Hepatocyte (in vitro differentiated cells): ENCODE measurements around the gene BTG1.

Source experiments
- EZH2 ChIP-seq: fragments of 200-600 bp; sonication (generic); IDR thresholded peaks from 2 replicates; pipeline ENCODE4 v1.6.1; 2016; ENCODE audit warnings: antibody characterized with exemption, mild to moderate bottlenecking, borderline replicate concordance
- EZH2phosphoT487 ChIP-seq: fragments of 200-600 bp; sonication (generic); IDR thresholded peaks from one replicate; pipeline ENCODE4 v1.6.1; 2018; ENCODE audit warnings: antibody characterized with exemption, mild to moderate bottlenecking, low read depth, moderate library complexity; ENCODE audit not compliant: unreplicated experiment, severe bottlenecking
- TF ChIP-seq, protein P1 (sequence below): fragments of 200-600 bp; sonication (generic); IDR thresholded peaks from 2 replicates; pipeline ENCODE4 v1.5.1; 2016; ENCODE audit warnings: antibody characterized with exemption, mild to moderate bottlenecking; ENCODE audit not compliant: poor library complexity

DNA sequence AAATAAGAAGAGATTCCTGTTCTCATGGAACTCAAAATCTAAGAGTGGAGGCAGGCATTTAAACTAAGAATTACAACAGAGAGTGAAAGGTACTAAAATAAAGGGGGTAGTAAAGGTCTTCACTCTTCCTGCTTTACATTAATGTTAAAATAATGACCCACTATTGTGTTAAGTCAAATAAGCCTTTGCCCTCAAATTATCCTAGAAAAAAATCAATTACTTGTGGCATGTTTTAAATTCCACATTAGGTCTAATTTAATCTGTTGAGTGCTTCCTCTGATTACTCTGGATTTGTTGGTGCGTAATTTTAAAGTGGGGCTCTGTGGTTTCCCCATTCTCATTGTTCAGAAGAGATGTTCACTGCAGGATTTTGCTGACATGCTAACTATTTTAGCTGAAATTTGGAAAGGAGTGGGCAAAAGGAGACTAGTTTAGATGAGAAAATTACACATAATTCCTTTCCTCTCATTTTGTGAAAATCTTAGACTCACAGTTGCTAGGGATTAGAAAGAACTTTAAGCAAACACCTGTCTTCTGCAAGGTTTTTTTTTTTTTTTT lies 35.5 kb downstream of the BTG1 start:
- TF ChIP-seq, protein P1, sequence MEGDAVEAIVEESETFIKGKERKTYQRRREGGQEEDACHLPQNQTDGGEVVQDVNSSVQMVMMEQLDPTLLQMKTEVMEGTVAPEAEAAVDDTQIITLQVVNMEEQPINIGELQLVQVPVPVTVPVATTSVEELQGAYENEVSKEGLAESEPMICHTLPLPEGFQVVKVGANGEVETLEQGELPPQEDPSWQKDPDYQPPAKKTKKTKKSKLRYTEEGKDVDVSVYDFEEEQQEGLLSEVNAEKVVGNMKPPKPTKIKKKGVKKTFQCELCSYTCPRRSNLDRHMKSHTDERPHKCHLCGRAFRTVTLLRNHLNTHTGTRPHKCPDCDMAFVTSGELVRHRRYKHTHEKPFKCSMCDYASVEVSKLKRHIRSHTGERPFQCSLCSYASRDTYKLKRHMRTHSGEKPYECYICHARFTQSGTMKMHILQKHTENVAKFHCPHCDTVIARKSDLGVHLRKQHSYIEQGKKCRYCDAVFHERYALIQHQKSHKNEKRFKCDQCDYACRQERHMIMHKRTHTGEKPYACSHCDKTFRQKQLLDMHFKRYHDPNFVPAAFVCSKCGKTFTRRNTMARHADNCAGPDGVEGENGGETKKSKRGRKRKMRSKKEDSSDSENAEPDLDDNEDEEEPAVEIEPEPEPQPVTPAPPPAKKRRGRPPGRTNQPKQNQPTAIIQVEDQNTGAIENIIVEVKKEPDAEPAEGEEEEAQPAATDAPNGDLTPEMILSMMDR: no peak
- TF ChIP-seq EZH2phosphoT487 (no peak), EZH2 (no peak)
